HG03439 (cell line): ENCODE results near the gene KMO.

ENCODE experiments used
- ATAC-seq: cut with Tn5 transposase; IDR thresholded peaks from one replicate; pipeline ENCODE4 v1.9.1; 2021; ENCODE audit warnings: mild to moderate bottlenecking, moderate library complexity; ENCODE audit not compliant: unreplicated experiment

The KMO gene

DNA sequence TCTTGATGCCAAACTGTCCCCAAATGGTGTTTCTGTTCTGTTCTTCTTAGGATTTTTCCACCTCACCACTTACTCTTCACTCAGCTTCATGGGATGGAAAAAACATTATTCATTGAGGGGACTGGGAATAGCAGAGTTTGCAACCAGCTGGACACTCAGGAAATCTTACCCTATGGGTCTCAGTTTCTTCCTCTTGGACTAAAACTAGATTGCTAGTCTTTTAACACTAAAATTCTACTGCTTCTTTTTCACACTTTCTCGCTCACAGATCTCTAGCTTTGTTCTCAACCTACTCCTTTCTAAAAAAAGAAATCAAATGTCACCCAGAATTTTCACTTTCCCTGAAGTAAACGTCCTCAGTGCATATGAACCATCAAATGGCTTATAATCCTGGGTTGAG lies 4.8 kb downstream of the KMO start:
- ATAC-seq, result no peak

DNA sequence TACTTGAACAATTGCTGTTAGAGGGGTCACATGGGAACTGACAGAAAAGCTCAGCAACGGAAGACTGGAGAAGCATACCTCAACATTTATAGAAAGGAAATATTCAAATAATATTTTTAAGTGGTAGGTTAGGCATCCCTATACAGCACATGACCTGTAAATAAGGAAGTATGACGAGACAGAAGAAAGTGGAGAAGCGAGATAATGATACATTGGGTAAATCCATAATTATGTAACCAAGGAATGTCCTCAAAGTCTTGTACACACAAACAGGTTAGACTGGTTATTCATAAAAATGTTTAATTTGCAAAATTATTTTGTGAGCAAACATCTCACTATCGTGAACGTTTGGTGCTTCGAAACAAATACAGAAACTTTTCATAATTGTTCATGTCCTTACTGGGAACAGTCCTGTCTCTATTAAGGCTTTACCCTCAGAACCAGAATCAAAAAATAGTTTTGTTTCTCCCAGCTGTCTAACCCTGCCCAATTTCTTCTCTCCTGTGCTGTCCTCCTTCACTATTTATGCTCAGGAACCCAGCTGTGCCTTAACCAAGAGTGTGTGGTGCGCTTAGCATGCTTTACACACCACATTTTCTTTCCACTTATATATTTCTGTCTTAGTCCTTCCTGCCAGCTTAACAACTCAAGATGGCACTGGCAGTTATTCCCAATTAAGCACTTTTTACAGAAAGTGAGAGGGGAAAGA lies 10.2 kb downstream of the KMO start:
- ATAC-seq, result no peak

DNA sequence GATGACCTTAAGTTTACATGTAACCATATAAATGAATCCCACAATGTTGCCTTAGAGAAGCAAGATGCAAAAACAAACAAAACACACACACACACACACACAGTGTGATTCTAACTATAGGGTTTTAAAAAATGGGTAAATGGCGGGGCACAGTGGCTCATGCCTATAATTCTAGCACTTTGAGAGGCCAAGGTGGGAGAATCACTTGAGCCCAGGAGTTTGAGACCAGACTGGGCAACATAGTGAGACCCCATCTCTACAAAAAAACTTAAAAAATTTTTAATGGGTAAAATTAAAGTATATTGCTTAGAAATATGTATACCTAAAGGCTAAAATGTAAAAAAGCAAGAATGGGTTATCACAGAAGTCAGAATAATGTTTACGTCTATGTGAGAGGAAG lies 15.8 kb downstream of the KMO start:
- ATAC-seq, result no peak

DNA sequence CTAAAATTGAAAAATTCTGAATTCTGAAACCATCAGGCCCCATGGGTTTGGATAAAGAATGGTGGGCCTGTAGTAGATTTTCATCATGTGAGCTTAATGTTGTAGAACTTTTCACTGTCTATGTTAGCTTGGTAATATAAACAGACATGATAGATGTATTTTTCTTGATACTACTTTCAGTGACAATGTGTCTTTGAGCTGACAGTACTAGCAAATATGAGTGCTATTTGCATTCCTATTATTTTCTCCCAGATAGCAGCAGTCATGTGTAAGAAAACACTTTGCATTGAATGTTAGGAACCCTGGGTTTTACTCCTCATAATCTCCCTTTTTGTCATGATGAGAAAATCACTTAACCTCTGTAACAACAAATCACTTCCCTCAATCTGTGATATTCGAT lies 18.1 kb downstream of the KMO start:
- ATAC-seq, result no peak

DNA sequence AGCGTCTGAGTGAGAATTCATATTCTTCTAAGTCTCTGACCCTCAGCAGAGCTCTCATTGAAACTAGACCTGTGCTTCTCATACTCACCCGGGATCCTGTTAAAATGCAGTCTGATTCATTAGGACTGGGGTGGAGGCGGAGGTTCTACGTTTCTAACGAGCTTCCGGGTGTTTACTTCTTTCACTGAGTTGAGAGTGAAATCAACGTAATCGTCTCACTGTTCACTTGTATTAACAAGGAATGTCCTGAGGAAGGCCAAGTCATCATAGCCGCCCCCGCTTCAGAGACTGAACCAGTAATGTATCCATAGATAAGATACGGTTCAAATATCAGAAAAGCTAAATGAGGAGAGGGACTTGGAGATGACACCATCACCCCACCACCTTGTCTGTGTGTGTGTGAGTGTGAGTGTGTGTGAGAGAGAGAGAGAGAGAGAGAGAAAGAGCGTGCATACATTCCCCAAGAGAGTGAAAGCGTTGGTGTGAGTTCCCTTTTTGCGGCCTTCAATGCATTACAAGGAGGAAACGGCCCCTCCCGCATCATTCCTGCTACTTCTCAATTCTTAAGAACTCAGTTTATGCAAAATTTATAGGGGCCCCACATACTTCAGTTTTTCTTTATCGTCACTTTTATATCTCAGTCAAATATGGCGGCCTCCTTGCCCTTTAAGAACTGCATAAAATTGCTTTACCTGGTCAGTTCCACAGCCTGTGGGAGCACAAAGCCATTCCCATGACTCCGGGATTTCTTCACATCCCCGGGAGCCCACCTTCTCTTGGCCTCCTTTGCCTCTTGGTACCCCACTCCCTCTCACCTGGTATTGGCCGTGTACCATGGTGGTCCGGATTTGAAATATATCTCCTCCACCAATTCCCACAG lies 19.8 kb downstream of the KMO start:
- peak; percentile 73 for ATAC-seq

DNA sequence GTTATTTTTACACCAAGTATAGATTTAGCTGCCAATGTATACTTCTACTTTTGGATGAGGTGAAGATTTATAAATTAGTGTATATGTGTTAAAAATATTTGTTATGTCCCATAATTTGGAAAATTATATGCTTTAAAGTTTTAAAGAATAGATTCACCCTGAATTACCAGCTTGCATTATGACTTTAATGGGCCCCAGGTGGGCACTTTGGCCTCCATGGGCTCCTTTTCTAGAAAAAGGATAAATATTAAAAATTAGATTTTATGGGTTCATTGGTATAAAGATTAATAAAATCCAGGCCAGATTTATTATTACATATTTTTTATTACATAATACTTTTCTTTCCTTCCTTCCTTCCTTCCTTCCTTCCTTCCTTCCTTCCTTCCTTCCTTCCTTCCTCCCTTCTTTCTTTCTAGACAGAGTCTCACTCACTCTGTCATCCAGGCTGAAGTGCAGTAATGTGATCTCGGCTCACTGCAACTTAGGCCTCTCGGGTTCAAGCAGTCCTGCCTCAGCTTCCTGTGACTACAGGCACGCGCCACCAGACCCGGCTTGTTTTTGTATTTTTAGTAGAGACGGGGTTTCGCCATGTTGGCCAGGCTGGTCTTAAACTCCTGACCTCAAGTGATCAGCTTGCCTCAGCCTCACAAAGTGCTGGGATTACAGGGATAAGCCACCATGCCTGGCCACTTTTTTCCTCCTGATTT lies 21.9 kb downstream of the KMO start:
- ATAC-seq, result no peak

DNA sequence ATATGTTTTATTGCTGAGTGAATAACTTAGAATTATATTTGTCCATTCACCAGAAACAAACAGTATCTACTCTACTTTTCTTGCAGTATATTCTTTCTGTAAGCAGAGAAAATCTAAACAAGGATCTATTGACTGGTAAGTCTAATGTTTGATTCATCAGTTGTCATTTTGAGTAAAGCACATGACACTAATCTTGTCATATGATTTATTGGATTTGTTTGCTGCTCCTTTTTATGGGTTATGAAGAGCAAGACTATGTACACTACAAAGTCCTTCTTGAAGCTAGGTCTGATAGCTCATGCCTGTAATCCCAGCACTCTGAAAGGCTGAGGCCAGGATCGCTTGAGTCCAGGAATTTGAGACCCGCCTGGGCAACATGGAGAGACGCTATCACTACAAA lies 23.3 kb downstream of the KMO start:
- ATAC-seq, result no peak

DNA sequence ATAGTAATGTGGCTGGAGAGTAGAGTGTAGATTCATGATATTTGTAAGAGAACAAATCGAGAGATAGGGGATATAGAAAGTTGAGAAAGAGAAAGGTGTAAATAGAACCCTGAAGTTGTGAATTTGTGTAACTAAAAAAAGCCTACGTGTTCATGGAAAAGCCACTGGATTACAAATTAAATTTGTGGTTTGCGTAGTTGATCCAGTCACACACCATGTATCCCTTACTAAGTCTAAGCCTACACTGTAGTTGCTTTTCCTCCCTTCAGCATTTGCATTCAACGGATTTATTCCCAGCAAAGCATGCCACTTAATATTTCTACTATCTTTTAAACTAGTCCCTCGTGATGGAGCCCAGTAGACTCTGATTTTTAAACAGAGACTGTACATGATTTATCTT lies 24.9 kb downstream of the KMO start:
- ATAC-seq, result no peak

DNA sequence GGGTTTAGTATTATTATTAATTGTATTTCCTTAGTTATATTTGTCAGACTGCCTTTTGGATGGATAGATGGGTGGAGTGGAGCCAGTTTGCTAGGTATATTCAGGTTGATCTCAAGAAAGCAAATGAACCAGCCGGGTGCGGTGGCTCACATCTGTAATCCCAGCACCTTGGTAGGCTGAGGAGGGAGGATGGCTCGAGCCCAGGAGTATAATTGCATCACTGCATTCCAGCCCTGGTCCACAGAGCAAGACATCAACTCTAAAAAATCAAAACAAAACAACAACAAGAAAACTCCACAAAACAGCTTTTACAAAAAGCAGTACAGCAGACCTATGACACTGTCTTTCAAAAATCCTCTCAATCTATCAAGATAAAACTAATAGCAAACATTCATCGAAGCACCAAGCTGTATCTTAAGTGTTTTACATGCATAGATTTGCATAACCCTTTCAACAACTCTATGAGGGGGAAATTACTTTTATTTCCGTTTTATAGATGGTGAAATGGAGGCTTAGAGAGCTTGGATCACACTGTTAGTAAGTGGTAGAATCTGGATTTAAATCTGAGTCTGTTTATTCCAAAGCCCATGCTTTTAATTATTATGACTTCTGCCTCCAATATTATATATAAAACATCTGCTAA lies 25.5 kb downstream of the KMO start:
- no peak for ATAC-seq

DNA sequence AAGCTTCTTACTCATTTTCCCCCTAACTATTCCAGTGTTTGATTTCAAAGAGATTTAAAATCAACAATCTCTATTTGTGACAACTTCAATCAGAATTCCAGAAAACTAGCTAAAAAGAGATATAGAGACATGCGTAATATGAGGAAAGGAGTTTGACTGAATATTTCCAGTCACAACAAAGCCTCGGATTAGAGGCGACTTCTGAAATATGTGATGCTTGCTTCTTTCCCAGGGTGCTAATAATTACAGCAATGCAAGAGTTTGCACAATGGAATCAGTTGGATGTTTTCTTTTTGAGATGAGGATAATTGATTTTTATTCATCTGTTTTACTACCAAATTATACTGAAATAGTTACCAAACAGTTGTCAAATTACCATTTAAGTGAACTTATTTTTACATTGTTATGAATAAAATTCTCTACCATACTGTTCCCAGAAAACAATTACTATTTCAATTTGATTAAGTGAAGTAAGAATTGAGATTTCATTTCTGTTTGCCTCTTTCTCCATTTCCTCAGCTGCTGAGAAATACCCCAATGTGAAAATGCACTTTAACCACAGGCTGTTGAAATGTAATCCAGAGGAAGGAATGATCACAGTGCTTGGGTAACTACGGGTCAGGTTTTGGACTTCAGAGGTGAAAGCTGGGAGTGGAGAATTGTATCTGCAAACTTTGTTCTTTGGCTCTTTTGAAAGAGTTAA lies 28.1 kb downstream of the KMO start:
- no peak for ATAC-seq

DNA sequence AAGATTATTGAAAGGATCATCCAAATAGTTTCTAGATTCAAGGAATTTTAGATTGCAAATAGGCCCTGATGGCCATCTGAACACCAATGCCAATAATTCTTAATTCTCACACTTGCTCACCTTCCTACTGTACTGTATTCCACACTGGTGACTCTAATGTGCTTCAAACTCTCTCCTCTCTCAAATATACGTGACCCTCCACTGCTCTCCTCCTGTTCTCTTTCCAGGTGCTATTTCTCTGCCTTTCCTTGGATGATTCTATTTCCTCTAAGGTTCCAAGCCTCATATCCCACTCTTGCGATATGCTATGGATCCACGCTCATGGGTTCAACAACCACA lies 28.6 kb downstream of the KMO start:
- no peak for ATAC-seq

DNA sequence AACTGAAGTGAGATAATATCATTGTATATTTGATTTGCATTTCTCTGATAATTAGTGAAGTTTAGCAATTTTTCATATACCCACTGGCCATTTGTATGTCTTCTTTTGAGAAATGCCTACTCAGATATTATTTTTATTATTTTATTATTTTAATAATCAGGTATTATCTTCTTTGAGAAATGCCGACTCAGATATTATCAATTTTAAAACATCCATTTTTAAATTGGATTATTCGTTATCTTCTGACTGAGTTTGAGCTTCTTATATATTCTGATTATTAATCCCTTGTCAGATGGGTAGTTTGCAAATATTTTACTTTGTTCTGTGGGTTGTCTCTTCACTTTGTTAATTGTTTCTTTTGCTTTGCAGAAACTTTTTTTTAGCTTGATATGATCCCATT lies 37.7 kb downstream of the KMO start:
- no peak for ATAC-seq

DNA sequence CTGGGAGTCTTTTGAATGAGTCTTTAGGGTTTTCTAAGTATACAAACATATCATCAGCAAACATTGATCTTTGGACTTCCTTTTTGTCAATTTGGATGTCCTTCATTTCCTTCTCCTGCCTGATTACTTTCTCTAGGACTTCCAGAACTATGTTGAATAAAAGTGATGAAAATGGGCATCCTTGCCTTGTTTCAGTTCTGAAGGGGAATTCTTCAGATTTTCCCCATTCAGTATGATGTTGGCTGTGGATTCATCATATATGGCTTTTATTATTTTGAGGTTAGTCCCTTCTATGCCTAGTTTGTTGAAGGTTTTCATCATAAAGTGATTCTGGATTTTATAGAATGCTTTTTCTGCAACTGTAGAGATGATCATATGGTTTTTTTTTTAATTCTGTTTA lies 42.0 kb downstream of the KMO start:
- no peak for ATAC-seq

DNA sequence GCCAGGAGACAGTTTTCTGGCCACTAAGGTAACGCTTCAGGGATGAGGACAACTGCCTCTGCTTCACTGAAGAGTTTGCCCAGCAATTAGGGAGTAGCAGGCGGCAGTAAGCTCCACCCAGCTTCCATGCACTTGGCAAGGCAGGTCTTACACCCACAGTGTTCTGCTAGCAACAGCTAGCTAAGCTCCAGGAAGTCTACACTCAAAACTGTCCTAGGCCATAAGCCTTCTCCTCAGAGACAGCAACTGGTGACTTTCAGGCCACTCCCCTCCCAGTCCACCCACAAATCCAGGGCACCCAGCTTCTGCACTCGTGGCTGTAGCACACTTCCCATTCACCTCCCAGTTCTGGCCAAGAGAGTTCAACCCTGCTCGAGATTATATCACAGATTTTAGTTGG lies 47.3 kb downstream of the KMO start:
- ATAC-seq, result no peak

DNA sequence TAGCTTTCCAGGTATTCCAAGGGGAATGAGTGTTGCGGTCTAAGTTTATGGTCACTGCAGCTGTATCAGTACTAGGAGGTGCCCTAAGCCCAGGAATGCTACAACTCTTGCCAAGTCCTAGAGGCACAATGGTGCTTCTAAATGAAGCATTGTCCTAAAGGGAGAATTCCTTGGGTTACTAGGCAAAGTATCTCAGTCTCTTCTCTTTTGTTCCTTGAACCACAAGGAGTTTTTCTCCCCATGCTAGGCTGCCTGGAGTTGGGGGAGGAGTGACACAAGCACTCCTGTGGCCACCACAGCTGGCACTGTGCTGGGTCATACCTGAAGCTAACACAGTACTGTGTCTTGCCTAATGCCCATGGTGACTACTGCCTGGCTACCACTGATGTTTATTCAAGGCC lies 50.7 kb downstream of the KMO start:
- no peak for ATAC-seq

DNA sequence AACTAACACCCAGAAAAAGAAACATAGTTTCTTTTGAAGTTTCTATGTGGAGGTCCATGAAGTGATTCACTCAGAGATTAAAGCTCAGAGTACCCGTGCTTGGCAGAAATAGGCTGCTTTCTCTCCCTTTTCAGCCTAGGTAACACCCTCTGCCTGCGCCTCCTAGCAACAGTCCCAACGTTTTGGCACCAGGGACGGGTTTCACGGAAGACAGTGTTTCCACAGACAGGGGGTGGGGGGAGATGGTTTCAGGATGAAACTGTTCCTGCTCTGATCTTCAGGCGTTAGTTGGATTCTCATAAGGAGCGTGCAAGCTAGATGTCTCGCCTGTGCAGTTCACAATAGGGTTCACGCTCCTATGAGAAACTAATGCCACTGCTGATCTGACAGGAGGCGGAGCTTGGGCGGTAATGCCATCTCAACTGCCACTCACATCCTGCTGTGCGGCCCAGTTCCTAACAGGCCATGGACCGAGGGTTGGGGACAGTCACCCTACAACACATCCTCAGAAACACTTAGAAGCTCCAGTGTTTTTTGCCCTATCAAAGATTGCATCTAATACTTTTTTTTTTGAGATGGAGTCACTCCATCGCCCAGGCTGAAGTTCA lies 54.8 kb downstream of the KMO start:
- ATAC-seq, result no peak

DNA sequence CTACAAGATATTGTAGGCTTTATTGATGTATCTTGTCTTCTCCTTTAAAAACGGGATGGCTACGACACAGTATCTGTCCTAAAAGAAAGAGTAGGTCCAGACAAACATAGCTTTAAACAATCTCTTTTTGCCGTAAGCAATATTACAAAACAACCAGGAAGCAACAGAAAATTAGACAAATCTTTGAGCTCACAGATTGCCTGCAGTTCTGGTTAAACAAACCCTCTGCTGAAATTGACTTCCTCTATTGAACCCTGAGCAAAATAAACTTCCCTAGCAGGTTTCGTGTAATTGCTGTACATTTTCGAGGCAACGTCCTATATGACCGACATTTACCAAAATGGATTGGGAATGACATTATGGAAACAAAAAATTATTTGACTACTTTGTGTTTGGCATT lies 57.3 kb downstream of the KMO start:
- no peak for ATAC-seq

DNA sequence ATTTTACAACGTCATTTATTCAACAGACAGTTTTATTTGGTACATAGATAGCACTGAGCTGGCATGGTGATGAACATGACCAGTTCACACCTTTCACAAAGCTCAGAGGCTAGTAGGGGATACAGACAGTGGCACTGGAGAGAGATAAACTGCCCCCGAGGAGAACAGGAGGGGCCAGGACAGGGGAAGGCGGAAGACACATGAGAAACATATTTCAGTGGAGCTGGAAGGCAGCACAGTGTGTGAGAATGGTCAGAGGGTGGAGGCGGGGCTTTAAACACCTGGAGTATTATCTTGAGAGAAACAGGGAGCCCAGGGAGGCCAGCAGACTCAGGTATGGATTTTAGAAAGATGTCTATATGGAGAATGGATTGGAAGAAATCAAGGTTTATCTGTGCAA lies 58.5 kb downstream of the KMO start:
- no peak for ATAC-seq

DNA sequence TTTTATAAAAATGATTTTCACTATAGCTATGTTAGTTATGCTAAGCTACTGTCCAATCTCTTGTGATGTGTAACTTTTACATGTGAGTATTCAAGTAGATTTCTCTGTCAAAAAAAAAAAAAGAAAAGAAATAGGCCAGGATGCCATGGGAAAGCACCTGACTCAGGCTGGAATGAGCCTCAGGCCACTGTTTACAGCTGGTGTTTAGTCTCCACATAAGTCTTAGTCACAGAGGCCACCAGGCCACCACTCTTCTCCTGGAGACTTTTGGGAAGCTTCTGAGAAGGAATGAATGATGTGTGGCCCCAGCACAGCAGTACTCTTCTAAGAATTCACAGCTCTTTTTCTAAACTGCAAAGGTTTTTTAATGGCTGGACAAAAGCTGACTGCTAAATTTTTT lies 59.1 kb downstream of the KMO start:
- ATAC-seq, result no peak

DNA sequence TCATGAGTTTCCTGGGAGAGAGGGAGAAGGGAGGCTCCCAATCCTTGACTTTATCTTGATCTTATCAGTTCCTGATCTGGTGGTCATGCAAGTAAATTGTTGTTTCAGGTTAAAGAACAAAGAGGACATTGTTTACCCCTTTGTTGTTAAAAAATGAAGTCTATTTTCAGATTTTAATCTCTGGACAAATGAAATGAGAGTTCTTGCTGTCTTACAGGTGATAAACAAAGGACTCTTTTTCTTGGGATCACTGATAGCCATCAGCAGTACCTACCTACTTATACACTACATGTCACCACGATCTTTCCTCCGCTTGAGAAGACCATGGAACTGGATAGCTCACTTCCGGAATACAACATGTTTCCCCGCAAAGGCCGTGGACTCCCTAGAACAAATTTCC lies 59.6 kb downstream of the KMO start:
- ATAC-seq, result no peak
